GM19324 (cell line): ENCODE data around the gene TAF8.

ENCODE experiments used
- ATAC-seq: cut with Tn5 transposase; IDR thresholded peaks from one replicate; pipeline ENCODE4 v1.9.1; 2021; ENCODE audit warnings: mild to moderate bottlenecking, moderate library complexity; ENCODE audit not compliant: unreplicated experiment, low FRiP score

TAF8 gene

DNA sequence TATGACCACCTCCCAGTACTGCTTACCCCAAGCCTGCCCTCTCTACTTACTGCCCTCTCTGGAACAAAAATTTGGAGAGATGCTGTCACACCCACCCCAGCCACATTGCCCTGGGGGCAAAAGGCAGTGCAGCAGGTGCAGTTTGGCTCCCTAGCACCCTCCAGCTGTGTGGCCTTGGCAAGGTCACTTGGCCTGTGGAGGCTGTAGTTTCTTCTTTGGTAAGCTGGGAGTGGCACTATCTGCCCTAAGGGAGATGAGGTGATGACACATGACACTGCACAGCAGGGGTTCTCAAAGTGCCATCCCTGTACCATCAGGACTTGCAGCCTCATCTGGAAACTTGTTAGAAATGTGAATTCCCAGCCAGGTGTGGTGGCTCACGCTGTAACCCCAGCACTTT is 44.8 kb downstream of the TAF8 start:
- no peak for ATAC-seq

DNA sequence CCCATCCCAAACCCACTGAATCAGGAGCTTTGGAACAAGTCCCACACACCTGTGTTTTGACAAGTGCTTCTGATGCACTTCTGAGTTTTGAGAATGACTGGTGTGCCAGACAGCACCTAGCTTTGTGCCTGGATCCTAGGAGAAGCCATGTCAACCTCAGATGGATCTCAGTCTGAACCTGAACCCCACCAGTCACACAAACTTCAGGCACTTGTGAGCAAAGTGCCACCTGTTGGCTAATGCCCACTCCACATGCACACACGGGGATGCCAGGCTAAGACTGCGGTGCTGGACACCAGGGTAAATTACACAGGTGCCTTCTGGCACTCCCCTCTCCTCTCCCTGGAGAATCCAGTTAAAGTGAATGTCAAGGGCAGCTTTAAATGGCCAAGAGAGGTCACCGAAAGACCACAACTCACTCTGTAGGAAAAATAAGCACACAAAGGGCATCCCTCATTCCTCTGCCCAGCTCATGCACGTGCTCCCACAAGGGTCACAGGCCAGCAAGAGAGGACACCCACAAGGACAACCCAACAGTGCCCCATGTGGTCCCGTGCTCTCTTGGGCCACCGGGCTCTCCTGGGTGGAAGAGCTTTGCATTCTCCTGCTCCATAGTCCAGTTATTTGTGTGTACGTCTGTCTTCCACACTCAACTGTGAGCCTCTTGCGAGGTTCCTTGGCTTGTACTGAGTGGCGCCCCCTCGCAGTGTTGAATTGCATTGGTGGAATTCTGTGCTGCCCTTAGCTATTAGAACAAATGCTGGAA is 45.6 kb downstream of the TAF8 start:
- ATAC-seq, result no peak

DNA sequence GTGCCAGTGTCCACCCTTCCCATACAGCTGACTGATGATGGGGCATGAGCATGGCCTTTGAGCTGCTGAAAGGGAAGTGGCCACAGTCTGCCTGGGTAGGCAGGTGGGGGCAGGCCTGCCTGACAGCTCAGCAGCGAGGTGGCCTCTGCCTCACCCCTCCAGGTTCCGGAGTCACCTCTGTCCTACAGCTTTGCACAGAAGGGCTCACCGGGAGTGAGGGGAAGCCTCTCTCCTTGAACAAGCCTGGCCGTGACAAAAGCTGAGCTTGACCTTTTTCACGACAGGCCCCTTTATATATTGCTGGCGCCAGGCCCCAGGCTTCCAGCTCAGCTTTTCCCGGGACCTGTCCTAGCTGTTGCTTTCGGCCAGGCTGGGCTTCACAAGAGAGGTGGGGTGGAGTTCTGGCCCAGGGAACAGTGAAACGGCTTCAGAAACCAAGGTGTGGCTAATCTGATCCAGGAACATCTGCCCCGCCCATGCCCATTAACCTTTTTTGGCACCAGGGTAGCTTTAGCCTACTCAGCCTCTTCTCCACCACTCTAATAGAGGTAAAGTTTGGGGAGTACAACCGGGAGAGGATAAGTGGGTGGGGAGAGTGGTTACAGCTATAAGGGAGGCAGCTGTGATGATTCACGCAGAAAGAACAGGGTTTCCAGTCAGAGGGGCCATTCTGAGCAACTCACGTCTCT is 49.2 kb downstream of the TAF8 start:
- no peak for ATAC-seq

DNA sequence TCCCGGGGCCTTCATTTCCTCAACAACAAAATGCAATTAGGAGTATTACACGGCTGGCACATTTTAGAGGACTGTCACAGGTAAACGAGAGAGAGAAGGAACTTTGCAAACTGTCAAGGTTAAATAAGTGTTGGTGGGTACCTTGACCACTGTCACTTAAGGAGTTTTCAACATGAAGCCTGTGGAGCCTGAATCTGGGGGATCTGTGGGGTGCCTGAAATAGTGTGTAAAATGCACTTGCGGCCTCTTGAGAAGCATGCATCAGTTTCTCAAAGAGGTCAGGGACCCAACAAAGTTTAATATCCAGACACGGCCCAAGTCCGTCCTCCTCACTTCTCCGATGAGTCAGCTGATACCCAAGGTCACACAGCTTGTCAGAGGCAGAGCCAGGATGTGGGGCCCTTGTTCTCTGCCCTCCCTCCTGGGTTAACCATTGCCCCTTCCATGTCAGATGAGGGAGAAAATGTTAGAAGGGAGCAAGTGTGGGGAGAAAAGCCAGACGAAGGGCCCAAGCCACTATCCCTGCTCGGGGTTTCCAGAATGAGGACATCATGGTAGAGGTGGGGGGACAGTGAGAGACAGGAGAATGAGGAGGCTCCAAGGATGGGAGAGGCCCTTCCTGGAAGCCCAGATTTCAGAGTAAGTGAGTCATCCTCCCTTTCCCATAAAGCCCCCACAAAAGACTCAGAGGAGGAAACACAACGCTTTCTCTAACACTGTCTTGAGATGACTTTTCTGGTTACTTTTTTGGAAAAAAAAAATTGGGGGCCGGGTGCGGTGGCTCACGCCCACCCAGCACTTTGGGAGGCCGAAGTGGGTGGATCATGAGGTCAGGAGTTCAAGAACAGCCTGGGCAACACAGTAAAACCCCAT is 49.9 kb downstream of the TAF8 start:
- ATAC-seq, result no peak

DNA sequence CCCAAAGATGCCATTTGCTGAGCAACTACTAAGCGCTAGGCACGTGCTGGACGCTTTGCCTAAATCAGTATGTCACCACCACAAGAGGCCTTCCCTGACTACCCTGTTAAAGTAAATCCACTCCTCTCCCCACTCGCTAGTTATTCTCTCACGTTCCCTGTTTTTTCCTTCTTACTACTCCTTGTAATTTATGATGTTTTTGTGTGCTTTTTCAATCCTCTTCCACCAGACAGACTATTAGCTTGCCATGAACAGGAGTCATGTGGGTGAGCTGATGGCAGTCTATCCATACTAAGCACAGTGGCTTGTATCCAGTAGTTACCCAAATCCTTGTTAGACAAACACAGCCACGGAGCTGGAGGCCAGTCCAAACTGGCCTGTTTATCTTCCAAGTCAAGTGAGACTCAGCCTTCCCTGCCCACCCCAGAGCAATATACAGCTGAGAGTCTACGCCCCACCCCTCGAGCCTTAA is 50.9 kb downstream of the TAF8 start:
- ATAC-seq, result no peak

DNA sequence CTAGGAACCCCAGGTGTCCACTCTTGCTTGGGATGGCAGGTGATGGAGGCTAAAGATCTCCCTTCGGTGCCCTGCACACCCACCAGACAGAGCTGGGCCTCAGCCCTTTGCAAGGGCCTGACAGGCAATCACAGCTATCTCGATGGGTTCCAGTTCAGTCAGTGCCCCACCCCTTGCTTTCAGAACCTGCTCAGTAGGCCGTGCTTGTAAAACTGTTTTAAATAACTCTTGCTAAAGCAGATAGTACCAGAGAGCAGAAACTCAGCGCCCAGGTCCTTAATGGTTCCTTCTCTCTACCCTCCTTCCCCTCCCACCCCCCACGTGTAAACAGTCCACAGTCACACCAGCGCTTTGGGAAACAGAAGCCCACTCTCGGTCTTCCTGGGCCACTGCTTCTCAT is 52.9 kb downstream of the TAF8 start:
- ATAC-seq, result no peak

DNA sequence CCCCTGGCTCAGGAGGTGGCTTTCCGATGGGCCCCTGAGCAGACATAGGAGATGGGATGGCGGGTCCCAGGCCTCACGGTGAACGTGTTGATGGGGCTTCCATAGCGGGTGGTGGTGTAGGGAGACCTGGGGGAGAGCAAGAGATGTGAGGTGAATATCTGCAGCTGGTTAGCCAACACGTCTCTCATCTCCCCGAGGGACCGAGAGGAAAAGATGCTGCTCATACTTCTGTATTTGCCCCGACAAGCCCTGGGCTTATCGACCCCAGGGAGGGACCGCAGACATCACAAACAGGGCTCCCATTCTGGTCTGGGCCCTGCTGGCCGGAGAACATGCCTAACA is 53.4 kb downstream of the TAF8 start:
- no peak for ATAC-seq

DNA sequence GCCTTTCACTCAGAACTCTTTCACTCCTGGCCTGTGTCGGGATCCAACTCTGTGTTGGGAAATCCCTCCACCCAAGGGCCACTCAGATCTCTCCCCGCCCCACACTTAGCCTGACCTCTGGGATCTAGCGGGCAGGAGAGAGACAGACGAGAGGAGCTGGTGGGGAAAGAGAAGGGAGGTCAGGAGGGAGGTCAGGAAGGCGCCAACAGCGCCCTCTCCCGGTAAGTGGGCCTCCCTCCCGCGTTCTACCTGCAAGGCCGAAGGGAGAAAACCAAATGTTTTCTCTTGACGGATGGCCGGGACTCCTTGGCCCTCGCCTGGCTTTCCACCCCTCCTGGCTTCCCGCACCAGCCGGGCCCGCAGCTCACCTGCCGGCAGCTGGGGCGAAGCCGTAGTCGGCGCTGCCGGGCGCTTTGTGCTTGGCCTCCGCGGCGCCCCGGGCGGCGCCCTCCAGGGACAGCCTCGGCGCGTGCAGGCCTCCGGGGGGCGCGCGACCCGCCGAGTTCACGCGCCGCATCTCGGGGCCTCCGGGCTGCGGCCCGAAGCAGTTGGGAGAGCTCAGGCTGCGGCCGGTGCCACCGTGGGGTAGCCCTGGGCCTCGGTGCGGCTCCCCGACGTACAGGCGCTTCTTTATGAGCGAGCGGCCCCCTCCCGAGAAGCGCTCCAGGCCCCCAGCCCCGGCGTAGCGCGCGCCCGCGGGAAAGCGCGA is 53.9 kb downstream of the TAF8 start:
- no peak for ATAC-seq

DNA sequence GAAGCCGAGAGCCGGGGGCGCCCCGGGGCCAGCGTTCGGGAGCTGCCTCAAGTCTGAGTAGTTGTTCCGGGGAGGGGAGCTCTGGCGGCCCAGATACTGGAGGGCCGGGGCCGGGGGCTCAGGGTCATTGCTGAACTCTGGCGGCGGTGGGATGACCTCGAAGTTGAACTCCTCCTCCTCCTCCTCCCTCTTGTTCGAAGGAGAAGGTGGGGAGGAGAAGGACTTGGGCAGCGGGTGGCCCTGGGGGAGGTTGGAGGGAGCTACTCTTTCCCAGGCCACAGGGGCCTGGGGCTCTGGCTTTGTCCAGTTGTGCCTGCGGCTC is 54.4 kb downstream of the TAF8 start:
- ATAC-seq, result no peak

DNA sequence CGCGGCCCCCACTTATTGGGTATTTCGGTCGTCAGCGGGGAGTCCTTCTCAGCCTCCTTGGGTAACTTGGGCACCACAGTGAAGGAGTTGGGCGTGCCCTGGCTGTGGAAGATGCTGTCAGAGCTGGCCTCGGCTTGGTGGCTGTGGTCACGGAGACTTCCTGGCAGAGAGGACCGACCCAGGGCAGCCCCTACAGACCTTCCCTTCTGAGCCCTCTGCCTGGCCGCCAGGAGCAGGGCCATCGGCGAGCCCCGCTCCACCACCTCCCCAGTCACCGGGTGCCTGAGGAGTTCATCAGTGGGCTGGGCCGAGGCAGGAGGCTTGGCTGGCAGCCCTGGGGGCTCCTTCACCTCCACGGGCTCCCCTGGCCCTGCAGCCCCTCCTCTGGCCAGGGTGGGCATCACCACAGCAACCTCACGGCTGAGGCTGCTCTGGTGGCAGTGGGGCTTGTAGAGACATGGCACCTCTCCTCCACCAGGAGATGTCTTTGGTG is 54.9 kb downstream of the TAF8 start:
- ATAC-seq, result no peak

DNA sequence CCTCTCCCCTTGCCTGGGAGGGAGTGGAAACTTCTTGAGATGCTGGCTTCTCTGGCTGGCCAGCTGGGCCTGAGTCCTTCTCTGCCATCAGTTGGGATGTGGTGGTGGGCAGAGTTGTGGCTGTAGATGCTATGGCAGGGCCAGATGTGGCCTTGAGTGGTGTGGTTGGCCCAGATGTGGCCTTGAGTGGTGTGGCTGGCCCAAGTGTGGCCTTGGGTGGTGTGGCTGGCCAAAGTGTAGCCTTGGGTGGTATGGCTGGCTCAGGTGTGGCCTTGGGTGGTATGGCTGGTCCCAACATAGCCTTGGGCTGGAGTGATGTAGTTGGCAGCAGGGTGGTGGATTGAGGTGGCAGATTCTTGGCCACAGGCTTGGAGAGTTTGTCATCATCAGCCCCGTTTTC is 55.4 kb downstream of the TAF8 start:
- ATAC-seq, result no peak

DNA sequence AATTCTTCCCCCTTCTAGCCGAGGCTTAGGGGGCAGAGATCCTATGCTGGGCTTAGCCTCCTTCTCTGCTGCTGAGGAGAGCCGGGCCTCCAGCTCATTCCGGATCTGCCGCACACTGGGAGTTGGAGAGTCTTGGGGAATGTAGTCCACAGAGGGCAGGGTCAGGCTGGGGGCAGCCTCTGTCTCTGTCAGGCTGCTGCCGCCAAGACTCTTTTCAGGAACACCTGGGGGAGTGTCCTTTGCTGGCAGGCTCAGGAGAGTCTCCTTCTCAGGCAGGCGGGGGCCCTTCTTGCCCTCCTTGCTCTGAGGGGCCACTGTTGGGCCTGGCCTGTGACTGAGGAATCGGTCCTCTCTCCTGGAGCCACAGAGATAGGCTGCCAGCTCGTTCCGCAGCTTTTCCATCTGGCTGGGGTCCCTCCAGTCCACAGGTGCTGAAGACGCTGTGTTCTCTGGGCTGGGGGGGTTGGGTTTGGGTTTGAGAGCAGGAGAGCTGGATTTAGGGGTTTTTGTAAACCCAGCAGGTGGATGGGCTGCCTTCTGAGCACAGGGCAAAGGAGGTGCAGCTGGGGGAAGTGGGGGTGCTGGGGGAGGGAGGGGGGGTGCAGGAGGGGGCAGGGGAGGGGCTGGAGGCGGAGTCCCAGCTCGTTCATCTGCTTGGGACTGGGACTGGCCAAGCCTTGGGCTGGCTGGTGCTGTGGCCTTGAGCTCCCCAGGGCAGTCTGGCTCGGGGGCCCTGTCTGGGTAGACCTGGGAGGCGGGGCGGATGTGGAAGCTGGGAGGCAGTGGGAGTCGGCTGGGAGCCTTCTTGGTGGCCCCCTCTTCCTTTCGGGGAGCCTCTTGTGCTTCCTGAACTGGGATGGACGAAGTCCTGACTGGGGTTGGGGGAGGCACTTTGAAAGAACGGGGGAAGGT is 56.0 kb downstream of the TAF8 start:
- no peak for ATAC-seq

DNA sequence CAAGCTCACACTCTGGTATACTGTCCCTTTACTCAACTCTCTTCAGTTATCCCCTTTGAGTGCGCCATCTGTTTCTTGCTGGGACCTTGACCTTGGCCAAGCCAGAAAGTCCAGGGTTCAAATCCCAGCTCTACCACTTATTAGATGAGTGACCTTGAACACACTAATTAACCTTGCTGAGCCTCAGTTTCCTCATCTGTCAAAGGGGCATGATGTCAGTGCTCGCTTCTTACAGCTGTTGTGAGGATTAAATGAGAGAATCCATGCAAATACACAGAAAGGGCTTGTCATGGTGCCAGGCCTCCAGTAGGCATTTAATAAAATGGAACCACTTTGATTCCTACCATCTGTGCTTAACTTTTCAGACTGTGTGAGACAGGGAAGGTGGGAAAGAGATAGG is 57.7 kb downstream of the TAF8 start:
- ATAC-seq, result no peak

DNA sequence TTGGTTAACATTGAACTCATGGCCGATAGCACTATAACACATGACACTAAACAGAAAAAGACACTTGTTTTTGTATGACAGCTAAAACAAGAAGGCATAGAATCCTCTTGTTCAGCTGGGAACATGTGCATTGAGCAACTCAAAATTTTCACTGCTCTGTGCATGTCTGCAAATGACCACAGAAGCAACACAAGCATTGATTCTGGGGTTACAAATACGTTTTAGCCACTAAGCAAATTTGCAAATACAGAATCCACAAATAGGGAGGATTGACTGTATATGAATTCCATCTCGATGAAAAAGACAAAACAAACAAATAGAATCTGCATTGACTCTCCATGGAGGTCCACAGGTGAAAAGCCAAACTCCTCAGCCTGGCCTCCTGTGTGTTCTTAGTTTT is 60.4 kb downstream of the TAF8 start:
- ATAC-seq, result no peak

DNA sequence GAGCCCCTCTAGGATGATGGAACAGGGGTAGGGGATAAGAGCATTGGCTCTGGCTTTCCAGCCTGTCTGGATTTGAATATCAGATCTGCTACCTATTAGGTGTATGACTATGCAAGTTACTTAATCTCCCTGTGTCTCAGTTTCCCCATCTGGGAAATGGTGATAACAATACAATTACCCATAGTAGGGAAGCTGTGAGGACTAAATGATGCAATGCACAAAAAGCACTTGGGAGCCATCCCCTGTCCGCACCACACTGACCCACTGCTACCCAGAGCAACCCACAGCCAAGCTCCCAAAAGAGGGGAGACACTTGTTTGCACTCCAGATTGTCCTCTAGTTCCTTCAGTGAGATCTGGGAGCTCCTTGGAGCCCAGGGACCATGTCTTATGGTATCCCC is 62.0 kb downstream of the TAF8 start:
- no peak for ATAC-seq

DNA sequence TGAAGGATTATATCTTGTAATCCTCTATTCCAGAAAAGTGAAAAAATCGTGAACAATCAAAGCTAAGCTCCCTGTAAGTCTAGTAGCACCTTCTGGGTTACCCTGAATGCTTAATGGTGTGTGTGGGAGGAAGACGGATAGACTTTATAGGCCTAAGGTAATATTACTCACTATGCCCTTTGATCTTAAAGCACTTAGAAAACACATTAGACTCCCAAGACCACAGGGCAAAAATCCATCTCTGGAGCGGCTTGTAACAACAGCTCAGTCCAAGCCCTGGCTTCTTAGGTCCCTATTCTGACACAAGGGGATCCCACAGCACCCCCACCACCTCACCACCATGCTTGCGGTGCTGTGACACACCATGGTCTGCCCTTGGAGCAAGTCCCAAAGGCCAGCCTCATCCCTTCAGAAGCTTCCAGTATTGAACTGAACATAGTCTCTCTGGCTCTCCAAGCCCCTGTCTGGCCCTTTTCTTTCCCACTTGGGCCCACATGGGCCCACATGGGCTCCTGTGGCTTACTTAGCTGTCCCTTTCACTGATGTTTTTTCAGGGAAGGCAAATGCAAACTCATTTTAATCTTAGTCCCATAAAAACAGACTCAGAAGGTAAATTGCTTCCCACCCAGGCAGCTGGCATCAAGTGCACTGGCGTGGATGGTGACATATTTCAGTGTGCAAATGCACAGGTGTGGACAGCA is 63.8 kb downstream of the TAF8 start:
- ATAC-seq, result no peak

DNA sequence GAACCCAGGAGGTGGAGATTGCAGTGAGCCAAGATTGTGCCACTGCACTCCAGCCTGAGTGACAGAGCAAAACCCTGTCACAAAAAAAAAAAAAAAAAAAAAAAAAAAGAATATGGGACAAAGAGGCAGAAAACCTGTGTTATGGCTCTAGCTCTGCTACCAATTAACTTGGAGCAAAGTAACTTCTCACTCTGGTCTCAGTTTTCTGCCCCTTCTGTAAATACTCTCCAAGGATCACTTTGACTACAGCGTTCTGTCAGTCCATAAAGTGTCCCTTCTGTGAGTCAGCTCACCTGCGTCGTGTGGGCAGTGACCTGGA is 67.5 kb downstream of the TAF8 start:
- ATAC-seq, result no peak

DNA sequence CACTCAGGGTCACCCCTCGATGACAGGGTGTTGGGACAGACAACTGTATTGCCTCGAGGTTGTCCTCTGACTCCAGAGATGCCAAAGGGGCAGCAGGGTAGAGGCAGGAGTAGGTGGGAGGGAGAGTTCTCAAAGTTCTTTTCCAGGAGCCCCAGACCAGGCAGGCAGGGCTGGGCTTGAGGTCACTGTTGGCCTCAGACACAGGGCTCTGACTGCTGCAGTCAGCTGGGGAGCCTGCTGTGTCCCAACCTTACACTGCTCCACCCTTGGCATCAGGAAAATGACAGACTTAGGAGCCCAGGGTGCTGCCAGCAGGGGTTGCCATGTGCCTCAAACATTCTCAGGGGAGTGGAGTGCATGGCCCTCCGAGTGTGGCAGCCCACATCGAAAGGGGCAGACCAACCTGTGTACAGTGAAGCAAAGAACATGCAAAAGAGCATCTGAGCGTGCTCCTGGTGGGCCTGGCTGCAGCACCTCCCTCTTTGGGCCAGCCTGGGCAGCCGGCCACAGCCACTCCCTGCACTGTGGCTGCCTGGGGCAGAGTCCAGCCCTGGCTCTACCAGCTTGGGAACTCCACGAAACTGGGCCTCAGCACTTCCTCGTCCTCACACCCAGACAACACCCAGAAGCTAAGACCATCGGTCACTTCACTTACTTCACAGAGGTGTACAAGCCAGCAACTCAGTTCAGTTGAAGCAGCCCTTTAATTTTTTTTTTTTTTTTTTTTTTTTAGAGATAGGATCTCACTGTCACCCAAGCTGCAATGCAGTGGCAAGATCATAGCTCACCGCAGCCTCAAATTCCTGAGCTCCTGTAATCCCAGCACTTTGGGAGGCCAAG is 68.1 kb downstream of the TAF8 start:
- ATAC-seq, result no peak
